ENCODE data around the gene EHD1. TPM values are rescaled to one million over a fixed set of nuclear protein-coding genes. Genes with fewer than 3 reads are reported as not detected.

EHD1 gene
- total RNA-seq, 1 donor from 2014 or later = 106 TPM

DNA sequence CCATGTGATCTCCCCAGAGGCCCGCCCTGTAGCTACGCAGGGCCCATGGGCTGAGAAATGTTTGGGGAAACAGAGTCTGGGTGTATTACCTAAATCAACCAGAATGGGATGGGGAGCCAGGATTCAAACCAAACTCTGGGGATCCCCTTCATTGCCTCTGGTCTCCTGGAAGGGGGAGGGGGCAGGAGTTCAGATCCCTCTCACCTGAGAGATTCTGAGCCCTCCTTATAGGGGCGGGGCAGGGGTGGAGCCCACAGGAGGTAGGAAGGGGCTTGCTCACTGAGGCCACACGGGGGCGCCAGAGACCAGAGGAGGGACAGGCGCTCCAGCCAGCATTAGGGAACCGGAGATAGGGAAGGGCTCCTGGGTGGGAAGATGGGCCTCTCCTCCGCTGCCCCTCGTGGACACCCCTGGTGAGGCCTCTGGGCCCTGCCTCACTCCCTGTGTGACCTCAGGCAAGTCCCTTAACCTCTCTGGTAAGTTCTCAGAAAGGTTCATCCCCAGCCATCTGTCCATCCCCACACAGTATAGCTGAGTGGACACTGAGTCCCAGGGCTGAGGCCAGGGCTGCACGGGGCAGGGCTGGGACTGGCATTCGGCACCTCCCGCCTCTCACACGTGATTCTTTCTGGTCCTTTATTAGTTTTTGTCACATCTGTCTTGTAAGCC lies 31.3 kb downstream of the EHD1 start:
- intact Hi-C loops (cut with micrococcal nuclease) = loop anchor here (1.0 to 5.0 kb wide), 5 partner anchors 41 to 270 kb away; partner anchors contain the start of genes ARL2, ATG2A and ZNHIT2

GRCh38 chr11:64845776-64846129 lies 32.7 kb downstream of the EHD1 start:
- intact Hi-C loops (cut with micrococcal nuclease) = loop anchor here (2.0 to 5.0 kb wide), 2 partner anchors 71 to 167 kb away; partner anchors contain the start of genes ARL2 and ATG2A

DNA sequence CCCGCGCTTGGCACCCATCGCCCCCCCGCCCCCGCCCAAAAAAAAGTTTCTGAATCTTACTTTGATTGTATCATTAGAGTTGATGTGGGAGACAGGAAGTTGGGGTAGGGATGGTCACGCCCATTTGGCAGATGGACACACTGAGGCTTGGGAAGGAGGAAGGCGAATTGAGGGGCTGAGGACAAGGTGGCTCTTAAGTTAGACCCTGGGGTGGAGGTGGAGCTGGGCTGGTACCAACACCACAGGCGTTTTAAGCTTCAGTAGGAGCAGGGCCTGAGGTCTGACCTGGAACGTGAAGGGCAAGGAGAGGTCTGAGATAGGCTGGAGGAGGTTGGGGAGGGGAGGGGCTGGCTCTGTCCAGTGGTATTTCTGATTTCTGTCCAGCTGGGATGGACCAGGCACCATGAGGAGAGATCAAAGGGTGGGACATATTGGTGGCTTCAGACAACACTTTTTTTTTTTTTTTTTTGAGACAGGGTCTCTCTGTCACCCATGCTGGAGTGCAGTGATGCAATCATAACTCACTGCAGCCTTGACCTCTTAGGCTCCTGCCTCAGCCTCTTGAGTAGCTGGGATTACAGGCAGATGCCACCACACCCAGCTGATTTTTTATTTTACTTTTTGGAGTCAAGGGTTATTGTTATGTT lies 33.2 kb downstream of the EHD1 start:
- intact Hi-C loops (cut with micrococcal nuclease) = loop anchor here (5.0 kb wide), 1 partner anchor 167 kb away; the partner anchor contains the start of gene ARL2

DNA sequence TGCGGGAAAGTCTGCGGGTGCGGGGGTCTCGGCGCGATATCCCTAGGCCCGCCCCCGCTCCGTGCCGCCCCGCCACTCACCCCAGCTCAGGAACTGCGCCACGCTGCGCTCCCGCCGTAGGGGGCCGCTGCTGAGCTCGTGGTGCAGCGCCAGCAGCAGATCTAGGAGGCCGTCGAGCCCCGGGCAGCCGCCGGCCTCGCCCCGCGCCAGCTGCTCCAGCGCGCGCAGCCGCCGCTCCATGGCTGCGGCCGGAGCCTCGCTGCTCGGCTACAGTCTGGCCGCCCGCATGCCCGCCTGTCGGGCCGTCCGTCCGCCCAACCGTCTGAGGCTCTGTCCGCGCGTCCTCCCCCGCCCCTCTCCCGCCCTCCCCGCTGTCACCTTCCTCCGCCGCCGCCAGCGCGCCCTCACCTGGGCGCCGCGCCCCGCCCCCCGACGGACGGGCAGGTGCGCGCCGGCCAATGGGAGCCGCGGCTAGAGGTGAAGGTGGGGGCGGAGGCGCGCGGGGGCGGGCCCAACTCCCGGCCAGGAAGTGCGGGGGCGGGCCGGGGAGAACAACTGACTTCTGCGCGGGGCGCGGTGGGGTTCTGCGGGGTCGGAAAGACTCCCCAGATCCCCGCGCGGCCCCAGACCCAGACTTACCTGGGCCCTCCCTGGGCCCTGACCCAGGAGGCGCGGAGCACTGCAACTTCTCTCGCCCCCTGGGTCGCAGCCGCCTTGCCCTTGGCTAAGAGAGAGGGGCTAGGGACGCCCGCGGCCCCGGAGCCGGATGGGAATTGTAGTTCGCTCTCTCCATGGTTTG lies 33.9 kb downstream of the EHD1 start, which contains the start of gene CDC42BPG:
TSS of gene CDC42BPG (minus strand) at position 324 of the 799 bp plus-strand sequence. CDS start at position 240, 84 bp downstream.
- intact Hi-C loops (cut with micrococcal nuclease) = loop anchor here (5.0 kb wide), 1 partner anchor 168 kb away; the partner anchor contains the start of gene ARL2

GRCh38 chr11:64843686-64844329 lies 34.6 kb downstream of the EHD1 start:
- intact Hi-C loops (cut with micrococcal nuclease) = no loop called here

DNA sequence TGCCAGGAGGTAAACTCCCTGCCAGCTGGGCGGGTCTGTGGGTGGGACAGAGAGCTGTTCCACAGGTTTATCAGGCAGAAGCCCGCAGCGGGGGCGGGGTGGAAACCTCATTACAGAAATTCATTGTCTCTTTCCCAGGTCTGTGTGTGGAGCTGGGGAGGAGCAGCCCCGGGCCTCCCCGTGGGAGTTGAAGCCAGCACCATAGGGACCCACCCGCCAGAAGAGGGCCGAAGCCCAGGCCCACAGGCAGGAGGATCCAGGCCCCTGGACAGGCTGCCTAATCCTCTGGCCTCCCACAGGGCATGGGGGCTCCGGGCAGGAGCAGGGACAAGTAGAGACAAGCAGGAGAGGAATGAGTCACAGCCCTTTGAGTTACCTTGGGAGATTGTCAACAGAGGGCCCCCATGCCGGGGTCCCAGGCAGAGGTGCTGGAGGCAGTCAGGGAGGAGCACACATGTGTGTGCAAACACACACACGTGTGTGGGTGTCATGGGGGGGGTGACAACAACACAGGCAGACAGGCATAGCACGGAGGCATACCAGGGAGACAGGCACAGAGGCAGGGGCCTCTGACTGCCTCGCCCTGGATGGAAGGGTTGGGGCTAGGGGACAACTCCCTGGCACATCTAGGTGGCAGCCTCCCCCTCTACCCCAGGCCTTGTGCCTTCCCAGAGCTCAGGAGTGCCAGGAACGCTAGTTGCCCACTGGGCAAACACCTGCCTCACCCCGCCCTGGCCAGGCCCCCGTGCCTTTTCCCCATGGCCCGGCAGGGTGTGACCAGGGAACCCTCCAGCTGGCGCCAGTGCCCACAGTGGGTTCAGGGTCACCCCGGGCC lies 35.4 kb downstream of the EHD1 start:
- intact Hi-C loops (cut with micrococcal nuclease) = no loop called here

DNA sequence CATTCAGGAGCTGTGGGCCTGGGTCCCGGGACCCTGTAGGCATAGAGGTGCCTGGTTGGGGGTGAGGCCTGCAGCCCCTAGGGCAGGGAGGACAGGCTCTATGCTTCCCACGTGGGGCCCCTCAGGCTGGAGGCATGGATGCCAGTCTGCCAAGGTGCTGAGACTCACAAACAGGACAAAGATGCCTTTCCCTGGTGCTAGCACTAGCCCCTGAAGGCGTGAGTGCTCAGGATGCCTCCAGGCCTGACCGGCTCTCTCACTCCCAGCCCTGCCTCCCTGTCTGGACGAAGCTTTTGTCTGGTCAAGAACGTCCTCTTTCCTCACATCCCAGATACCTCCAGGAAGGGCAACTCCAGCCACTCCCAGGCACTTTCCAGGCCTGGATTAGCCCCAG lies 36.1 kb downstream of the EHD1 start:
- intact Hi-C loops (cut with micrococcal nuclease) = no loop called here

DNA sequence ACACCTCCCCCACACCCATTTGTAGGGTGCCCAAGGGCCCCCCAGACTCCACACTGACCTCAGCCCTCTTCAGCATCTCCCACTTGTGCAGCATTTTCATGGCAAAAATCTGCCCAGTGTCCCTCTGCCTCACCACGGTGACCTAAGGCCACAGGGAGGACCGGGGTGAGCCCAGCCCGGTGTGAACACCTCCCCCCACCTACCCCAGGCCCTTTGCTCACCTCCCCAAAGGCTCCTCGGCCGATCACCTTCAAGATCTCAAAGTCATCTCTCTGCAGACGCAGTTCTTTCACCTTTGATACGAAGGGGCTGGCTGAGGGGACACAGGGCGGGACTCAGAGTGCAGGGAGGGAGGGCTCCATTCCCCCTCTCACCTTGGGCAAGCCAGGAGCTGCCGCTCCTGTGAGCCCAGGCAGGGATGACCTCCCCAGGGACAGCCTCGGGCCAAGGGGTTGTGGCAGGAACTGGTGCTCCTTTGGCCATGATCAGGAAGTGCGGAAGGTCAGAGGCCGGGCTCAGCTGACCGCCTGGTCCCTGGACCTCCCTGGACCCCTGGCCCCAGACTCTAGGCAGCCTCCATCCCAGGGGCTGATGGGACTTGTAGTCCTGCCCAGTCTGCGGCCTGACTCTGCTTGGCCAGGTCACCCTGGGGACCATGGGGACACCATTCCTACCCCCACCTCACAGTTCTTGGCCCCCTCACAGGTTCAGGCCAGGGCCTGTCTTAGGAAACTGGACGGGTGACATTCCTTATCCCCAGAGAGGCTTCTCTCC lies 36.6 kb downstream of the EHD1 start:
- intact Hi-C loops (cut with micrococcal nuclease) = no loop called here

DNA sequence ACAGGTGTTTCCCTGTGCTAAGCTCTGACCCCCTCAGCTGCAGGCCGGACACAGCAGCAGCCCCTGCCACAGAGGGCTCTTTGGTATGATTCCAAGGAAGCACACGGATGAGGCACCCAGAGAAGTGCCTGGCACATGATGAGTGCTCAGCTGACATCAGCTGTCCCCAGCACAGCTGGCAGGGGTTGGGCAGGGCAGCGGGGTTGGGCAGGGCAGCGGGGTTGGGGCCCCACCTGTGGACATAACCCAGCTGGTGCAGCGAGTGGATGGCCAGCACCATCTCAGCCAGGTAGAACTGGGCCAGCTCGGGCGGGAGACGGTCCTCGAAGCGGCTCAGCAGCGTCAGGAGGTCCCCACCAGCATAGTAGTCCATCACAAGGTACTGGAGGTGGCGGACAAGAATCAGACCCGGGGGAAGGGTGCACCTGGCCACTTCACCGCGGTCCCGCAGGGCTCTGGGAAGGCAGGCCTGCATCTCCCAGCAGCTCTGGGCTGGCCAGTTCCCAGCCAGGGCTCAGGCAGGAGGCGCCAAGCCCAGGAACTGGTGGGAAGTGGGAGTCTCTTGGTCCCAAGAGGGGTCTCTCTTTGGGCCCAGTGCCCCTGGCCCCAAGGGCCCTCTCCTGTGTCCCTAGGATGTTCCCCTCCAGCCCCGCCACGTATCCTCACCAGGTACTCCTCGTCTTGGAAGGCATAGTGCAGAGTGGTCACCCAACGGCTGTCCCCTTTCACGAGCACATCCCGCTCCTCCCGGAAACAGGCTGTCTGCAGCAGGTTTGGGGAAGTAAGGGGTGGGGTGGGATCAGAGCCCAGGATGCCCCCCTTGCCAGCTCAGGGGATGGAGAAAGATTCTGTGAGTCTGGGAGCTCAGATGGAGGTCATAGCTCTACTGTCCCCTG lies 38.3 kb downstream of the EHD1 start:
- intact Hi-C loops (cut with micrococcal nuclease) = no loop called here

DNA sequence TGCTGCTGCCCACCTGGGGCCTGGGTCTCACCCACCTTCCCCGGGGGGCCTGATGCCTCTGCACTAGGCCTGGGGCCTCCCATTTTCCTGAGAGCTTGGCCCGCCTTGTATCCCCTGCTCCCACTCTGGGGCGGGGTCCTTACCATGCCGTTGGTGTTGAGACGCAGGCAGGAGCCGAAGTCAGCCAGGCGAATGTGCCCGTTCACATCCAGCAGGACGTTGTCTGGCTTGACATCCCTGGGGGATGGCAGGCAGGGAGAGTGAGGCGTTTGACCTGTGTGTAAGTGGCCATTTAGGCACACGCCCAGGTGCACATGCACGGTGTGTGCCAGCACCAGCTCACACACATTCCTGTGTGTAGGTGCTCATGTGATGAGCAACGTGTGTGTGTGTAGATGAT lies 39.1 kb downstream of the EHD1 start:
- intact Hi-C loops (cut with micrococcal nuclease) = no loop called here

DNA sequence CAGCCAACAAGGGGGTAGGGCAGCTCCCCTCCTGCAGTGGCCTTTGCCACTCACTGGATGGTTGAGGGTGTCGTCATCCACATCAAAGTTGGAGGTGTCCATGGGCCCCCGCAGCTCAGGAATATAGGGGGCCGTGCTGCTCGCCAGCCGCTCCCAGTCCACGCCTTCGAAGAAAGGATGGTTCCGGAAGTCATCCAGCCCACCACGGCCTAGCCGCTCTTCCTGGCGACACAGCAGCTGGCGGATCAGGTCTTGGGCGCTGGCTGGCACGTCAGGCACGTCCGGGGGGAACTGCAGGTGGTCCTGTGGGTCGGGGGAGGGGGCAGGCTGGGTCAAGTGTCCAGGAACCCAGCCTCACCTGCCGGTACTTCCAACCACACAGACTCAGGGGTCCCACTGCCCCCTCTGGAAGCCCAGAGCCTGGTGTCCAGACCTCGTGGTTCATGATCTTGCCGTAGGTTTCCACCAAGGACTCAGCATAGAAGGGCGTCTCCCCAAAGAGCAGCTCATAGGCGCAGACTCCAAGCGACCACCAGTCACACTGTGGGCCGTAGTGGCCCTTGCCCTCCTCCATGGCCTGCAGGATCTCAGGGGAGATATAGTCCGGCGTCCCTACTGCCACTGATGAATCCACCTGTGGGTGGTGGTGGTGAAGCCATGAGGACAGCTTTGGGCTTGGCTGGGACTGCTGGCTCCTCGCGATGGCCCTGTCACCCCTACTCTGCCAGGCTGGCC lies 39.7 kb downstream of the EHD1 start:
- intact Hi-C loops (cut with micrococcal nuclease) = no loop called here

DNA sequence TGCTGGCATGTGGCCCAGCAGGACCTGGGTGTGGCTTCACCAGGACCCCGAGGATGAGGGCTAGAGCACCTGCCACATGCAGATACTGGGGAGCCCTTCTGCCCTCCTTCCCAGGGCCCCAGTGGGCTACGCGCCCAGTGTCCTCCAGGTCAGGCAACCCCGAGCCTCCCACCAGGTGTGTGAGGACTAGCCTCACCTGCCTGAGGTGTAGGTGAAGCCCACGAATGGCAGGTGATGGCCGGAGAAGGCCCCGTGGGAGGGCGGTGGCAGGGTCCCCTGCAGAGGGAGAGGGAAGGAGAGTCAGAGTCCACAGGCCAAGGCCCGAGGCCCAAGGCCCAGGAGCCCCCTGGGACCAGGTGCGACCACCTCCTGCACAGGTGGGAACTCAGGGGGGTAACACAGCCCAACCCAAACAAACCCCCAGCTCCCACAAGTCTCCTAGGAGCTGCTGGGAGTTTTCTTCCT lies 40.5 kb downstream of the EHD1 start:
- intact Hi-C loops (cut with micrococcal nuclease) = no loop called here

DNA sequence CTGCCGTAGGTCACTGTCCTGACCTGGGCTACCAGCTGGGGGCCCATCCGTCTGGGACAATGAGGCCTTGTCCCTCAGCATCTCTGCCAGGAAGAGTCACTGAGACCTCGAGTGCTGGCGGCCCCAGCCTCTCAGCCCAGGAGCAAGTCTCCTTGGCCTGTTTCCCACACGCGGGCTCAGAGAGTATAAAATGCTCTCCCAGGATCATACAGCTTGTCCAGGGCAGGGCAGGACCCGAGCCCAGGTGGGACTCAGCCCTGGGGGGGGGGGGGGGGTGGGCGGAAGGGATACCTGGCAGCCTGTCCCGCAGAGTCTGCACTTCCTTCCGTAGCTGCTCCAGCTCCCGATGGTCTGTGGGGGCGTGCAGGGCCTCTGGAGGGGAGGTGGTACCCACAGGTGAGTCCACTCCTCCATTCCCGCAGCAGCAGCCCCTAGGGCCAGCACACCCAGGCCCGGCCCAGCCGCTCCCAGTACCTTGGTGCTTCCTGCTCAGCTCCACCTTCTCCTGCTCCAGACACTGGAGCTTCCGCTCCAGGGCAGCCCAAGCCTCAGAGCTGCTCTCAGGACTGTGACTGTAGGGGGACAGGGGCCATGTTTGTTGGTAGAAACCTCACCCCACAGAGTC lies 41.9 kb downstream of the EHD1 start:
- intact Hi-C loops (cut with micrococcal nuclease) = no loop called here

- intact Hi-C loops (cut with micrococcal nuclease) = no loop called here
Observed at GRCh38 chr11:64835616-64836447, 42.6 kb downstream of the EHD1 start.

DNA sequence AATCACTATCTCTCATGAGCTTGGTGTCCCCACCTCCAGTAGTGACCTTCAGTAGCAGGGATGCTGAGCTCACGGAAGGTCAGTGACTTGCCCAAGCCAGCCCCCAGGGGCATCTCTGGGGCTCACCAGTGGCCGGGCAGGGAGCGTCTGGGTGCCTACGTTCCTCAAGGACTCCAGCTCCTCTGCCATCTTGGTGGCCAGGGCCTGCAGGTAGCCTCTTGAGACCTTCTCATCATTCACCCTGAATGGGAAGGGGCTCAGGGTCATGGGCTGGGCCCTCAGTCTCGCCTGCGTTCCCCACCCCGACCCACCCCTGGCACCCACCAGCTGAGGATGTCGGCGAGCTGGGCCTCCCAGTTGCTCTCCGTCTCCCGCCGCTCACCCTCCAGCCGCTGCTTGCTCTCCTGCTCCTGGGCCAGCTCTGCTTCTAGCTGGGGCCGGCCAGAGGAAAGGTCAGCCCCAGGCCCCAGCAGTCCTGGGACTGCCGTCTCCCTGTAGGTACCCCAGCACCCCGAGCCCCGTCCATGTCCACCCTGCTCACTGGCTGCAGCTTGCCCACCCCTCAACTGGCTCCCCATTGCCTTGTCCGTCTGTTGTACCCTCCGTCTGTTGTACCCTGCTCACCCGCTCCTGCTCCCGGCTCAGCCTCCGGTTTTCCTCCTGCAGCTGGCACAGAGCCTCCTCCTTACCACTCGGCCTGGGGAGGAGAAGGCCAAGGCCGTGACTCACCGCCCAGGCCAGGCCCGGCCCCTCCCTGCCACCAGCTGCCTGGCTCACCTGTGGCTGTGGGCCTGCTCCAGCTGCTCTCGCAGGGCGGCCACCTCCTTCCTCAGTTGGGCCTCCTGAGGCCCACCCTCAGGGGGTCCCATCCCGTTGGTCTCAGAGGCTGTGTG lies 43.5 kb downstream of the EHD1 start:
- intact Hi-C loops (cut with micrococcal nuclease) = no loop called here
